GM12878 (cell line): ENCODE measurements around the gene NPAS3. TPM values are rescaled to one million over a fixed set of nuclear protein-coding genes. Genes with fewer than 3 reads are reported as not detected.

Experiments used
- ATAC-seq: fragments of 200-7000 bp; cut with Tn5 transposase; 3 replicates; pipeline ENCODE4 v1.9.1; 2020; ENCODE audit warnings: mild to moderate bottlenecking, moderate library complexity
- BruUV-seq: library from RNA; stranded (reverse); fragments of 400-500 nt; replicated peaks from 2 replicates; lab custom pipeline; 2021; lab: Mats Ljungman, UMichigan
- CTCF ChIA-PET: fragments of 300-600 bp; sonication (Branson Sonifier 250); formaldehyde crosslinking; extraction: SDS; loops from one replicate; lab custom pipeline; 2021; ENCODE audit warnings: inconsistent platforms; lab: Yijun Ruan, JAX
- POLR2A ChIA-PET: fragments of 350-600 bp; formaldehyde crosslinking; extraction: SDS; loops from one replicate; lab custom pipeline; 2021; ENCODE audit warnings: inconsistent platforms; lab: Charles Lee
- RAD21 ChIA-PET: fragments of 300-600 bp; sonication (Branson Sonifier 250); formaldehyde crosslinking; loops from one replicate; lab custom pipeline; 2023; ENCODE audit warnings: antibody characterized with exemption; ENCODE audit not compliant: unreplicated experiment; lab: Charles Lee
- SMC1A ChIA-PET: fragments of 300-600 bp; sonication (Branson Sonifier 250); formaldehyde crosslinking; loops from one replicate; lab custom pipeline; 2023; ENCODE audit not compliant: unreplicated experiment, uncharacterized antibody; lab: Charles Lee
- DNase-seq: peaks from one replicate; pipeline ENCODE4 v3.0.0-alpha.2; 2011; ENCODE audit warnings: low read depth, low spot score
- FAIRE-seq: peaks from 3 replicates; lab custom pipeline; 2011; peaks lifted over from hg19 to GRCh38; lab: Jason Lieb, UNC
- H2AFZ ChIP-seq: 2 replicates; pipeline ENCODE4 v1.6.0; 2011; ENCODE audit warnings: low read depth, low read length, control low read depth; ENCODE audit not compliant: control insufficient read depth
- H3K27ac ChIP-seq: 2 replicates; pipeline ENCODE4 v1.5.1; 2011; ENCODE audit warnings: control low read depth; ENCODE audit not compliant: control insufficient read depth, insufficient read depth
- H3K27me3 ChIP-seq, 2 experiments: replicated peaks in 1 of 2; 2 replicates each; pipeline versions ENCODE4 v1.6.0 to v1.6.1; 2011; ENCODE audit warnings: low read length in 1 of 2; ENCODE audit not compliant: control insufficient read depth in 2 of 2, insufficient read depth in 2 of 2
- H3K36me3 ChIP-seq, 2 experiments: 2 replicates each; pipeline ENCODE4 v1.5.1; 2011; ENCODE audit warnings: low read length in 1 of 2; ENCODE audit not compliant: control insufficient read depth in 2 of 2, insufficient read depth in 2 of 2
- H3K4me1 ChIP-seq: 2 replicates; pipeline ENCODE4 v1.6.1; 2011; ENCODE audit warnings: mild to moderate bottlenecking, low read length, moderate library complexity, mixed read lengths; ENCODE audit not compliant: control insufficient read depth, insufficient read depth
- H3K4me2 ChIP-seq: 2 replicates; pipeline ENCODE4 v1.6.0; 2011; ENCODE audit warnings: control low read depth; ENCODE audit not compliant: control insufficient read depth, insufficient read depth
- H3K4me3 ChIP-seq: fragments of 200-600 bp; sonication (generic); 2 replicates; pipeline ENCODE4 v1.5.1; 2016
- H3K79me2 ChIP-seq: 2 replicates; pipeline ENCODE4 v1.6.0; 2011; ENCODE audit warnings: low read length; ENCODE audit not compliant: control insufficient read depth, insufficient read depth
- H3K9ac ChIP-seq: 2 replicates; pipeline ENCODE4 v1.8.0; 2011; ENCODE audit warnings: low read length, control low read depth, mixed read lengths; ENCODE audit not compliant: control insufficient read depth, insufficient read depth
- H3K9me3 ChIP-seq: replicated peaks from 3 replicates; pipeline ENCODE4 v1.5.1; 2011; ENCODE audit warnings: mild to moderate bottlenecking, low read length; ENCODE audit not compliant: control insufficient read depth, insufficient read depth
- H4K20me1 ChIP-seq: 2 replicates; pipeline ENCODE4 v1.6.0; 2011; ENCODE audit not compliant: control insufficient read depth, insufficient read depth
- BACH1 ChIP-seq: fragments of 450-650 bp; IDR thresholded peaks from 2 replicates; pipeline ENCODE4 v1.6.1; 2017; ENCODE audit warnings: mild to moderate bottlenecking, borderline replicate concordance
- CBX5 ChIP-seq: sonication (generic); IDR thresholded peaks from 2 replicates; pipeline ENCODE4 v1.6.1; 2016; ENCODE audit warnings: low read depth, moderate library complexity, mild to moderate bottlenecking, inconsistent platforms
- CHD2 ChIP-seq: IDR thresholded peaks from 2 replicates; pipeline ENCODE4 v1.6.1; 2011; ENCODE audit warnings: low read depth, low read length, improper control_type of control experiment, borderline replicate concordance
- CREB1 ChIP-seq: IDR thresholded peaks from 2 replicates; pipeline ENCODE4 v1.6.1; 2012; ENCODE audit warnings: low read depth, mild to moderate bottlenecking, inconsistent platforms
- CREM ChIP-seq: IDR thresholded peaks from 2 replicates; pipeline ENCODE4 v1.6.1; 2014; ENCODE audit warnings: antibody characterized with exemption, low read depth
- IKZF1 ChIP-seq: fragments of 450-650 bp; conservative IDR thresholded peaks from 2 replicates; pipeline ENCODE4 v1.6.1; 2017; ENCODE audit warnings: antibody characterized with exemption, mild to moderate bottlenecking
- IRF4 ChIP-seq: IDR thresholded peaks from 2 replicates; pipeline ENCODE4 v1.6.1; 2011; ENCODE audit warnings: low read depth, low read length
- MTA3 ChIP-seq: IDR thresholded peaks from 2 replicates; pipeline ENCODE4 v1.6.1; 2012; ENCODE audit warnings: low read length, inconsistent platforms, borderline replicate concordance
- NFXL1 ChIP-seq: fragments of 450-650 bp; IDR thresholded peaks from 2 replicates; pipeline ENCODE4 v1.6.1; 2017; ENCODE audit warnings: antibody characterized with exemption, mild to moderate bottlenecking, borderline replicate concordance
- PML ChIP-seq: IDR thresholded peaks from 2 replicates; pipeline ENCODE4 v1.6.1; 2012; ENCODE audit warnings: low read length, inconsistent platforms
- WGBS: methylation state at CpG from one replicate; pipeline ENCODE4 v1.1.6; 2016; ENCODE audit warnings: low lambda C conversion rate; ENCODE audit not compliant: insufficient replicate concordance, insufficient coverage; ENCODE audit errors: missing lambda C conversion rate; 5-methylcytosine and 5-hydroxymethylcytosine counted together
- in situ Hi-C: fragments of 300-500 bp; cut with MboI; formaldehyde crosslinking; loops from 9 replicates; pipeline ENCODE4 v1.14.3; 2018; ENCODE audit warnings: mixed read lengths
- intact Hi-C: fragments of 100-400 bp; cut with micrococcal nuclease; formaldehyde crosslinking; loops from one replicate; pipeline ENCODE4 v1.14.2; 2022; ENCODE audit not compliant: unreplicated experiment
- polyA plus RNA-seq, 11 experiments: library from polyadenylated mRNA; depleted of rRNA in 4 of 11; unstranded in 6 of 11; stranded (reverse) in 5 of 11; fragments of >200 nt; fragmentation: Nextera tagmentation in 4 of 11; fragmentation: Illumina TruSeq in 1 of 11; extraction: Ambion mirVana in 4 of 11; extraction: Trizol in 1 of 11; gene quantifications; 1 replicate in 1 of 11; 2 replicates in 10 of 11; pipeline versions ENCODE4 v1.2.1 to v1.2.3, GENCODE V29; 2011 to 2016; ENCODE audit warnings: inconsistent platforms in 2 of 11, missing spikeins in 2 of 11, low read depth in 1 of 11
- total RNA-seq, 4 experiments: library from RNA; depleted of rRNA in 3 of 4; stranded (reverse); fragments of >200 nt in 3 of 4; fragmentation: Illumina TruSeq in 1 of 4; extraction: Trizol in 1 of 4; gene quantifications; 2 replicates each; pipeline versions ENCODE4 v1.2.1 to v1.2.3, GENCODE V29; 2013 to 2021
- TF ChIP-seq, protein P1 (sequence below): IDR thresholded peaks from 2 replicates; pipeline ENCODE4 v1.6.1; 2011; ENCODE audit warnings: low read depth, low read length, improper control_type of control experiment, borderline replicate concordance
- TF ChIP-seq, protein P2 (sequence below): fragments of 450-650 bp; formaldehyde crosslinking; IDR thresholded peaks from 2 replicates; pipeline ENCODE4 v1.4.0; 2022; ENCODE audit warnings: mild to moderate bottlenecking, moderate library complexity
- TF ChIP-seq, protein P3 (sequence below): IDR thresholded peaks from 2 replicates; pipeline ENCODE4 v1.6.1; 2012; ENCODE audit warnings: low read depth, low read length, improper control_type of control experiment
- TF ChIP-seq, protein P4 (sequence below): fragments of 450-650 bp; IDR thresholded peaks from 2 replicates; pipeline ENCODE4 v1.6.1; 2014; ENCODE audit warnings: mild to moderate bottlenecking
- TF ChIP-seq, protein P5 (sequence below): IDR thresholded peaks from 2 replicates; pipeline ENCODE4 v1.6.1; 2012; ENCODE audit warnings: low read depth, low read length, improper control_type of control experiment
- TF ChIP-seq, protein P6 (sequence below): fragments of 450-650 bp; IDR thresholded peaks from 2 replicates; pipeline ENCODE4 v1.6.1; 2016; ENCODE audit warnings: mild to moderate bottlenecking
- TF ChIP-seq, protein P7 (sequence below): IDR thresholded peaks from 2 replicates; pipeline ENCODE4 v1.6.1; 2012; ENCODE audit warnings: low read depth, low read length, improper control_type of control experiment

Gene NPAS3
- total and polyA plus RNA-seq, 10 of the 15 experiments (the other 5 are each of a cell fraction or from before 2014, with no cell fraction given) = under 0.01 to 2.7 (median 0.03) TPM; not detected in 6

DNA sequence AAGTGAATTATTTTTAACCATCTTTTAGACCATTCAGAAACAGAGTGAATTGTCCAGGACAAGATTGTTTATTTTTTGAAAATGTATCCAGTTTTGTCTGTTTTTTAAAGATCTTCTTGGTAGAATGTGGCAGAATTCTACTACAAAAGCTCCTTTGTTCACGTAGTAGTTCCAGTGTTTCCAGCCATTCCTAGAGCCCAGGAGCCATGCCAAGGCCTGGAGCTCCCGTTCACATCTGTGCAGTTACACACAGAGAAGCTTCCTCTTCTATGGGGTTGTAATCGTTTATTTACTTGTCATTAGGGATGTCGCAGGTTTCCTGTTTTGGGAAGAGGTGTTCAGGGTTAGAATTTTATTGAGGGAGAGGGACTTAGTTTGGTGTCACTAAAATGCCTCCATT, 409.8 kb downstream of the NPAS3 start:
- CTCF ChIA-PET = no interaction called here
- no TSS peak for BruUV-seq
- 57% methylated on average over 4 of the region's 4 CpGs for WGBS
- TF ChIP-seq, protein P1, sequence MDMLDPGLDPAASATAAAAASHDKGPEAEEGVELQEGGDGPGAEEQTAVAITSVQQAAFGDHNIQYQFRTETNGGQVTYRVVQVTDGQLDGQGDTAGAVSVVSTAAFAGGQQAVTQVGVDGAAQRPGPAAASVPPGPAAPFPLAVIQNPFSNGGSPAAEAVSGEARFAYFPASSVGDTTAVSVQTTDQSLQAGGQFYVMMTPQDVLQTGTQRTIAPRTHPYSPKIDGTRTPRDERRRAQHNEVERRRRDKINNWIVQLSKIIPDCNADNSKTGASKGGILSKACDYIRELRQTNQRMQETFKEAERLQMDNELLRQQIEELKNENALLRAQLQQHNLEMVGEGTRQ = no peak
- no peak for TF ChIP-seq IRF4
- TF ChIP-seq CHD2 = no peak
- no peak for TF ChIP-seq CREB1
- TF ChIP-seq, protein P2, sequence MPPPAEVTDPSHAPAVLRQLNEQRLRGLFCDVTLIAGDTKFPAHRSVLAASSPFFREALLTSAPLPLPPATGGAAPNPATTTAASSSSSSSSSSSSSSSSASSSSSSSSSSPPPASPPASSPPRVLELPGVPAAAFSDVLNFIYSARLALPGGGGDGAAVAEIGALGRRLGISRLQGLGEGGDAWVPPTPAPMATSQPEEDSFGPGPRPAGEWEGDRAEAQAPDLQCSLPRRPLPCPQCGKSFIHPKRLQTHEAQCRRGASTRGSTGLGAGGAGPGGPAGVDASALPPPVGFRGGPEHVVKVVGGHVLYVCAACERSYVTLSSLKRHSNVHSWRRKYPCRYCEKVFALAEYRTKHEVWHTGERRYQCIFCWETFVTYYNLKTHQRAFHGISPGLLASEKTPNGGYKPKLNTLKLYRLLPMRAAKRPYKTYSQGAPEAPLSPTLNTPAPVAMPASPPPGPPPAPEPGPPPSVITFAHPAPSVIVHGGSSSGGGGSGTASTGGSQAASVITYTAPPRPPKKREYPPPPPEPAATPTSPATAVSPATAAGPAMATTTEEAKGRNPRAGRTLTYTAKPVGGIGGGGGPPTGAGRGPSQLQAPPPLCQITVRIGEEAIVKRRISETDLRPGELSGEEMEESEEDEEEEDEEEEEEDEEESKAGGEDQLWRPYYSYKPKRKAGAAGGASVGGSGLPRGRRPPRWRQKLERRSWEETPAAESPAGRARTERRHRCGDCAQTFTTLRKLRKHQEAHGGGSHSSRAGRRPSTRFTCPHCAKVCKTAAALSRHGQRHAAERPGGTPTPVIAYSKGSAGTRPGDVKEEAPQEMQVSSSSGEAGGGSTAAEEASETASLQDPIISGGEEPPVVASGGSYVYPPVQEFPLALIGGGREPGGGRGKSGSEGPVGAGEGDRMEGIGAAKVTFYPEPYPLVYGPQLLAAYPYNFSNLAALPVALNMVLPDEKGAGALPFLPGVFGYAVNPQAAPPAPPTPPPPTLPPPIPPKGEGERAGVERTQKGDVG (CRISPR knock-in tag) = no peak
- TF ChIP-seq, protein P3, sequence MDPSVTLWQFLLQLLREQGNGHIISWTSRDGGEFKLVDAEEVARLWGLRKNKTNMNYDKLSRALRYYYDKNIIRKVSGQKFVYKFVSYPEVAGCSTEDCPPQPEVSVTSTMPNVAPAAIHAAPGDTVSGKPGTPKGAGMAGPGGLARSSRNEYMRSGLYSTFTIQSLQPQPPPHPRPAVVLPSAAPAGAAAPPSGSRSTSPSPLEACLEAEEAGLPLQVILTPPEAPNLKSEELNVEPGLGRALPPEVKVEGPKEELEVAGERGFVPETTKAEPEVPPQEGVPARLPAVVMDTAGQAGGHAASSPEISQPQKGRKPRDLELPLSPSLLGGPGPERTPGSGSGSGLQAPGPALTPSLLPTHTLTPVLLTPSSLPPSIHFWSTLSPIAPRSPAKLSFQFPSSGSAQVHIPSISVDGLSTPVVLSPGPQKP = no peak
- TF ChIP-seq IKZF1 = no peak
- TF ChIP-seq MTA3 = no peak
- TF ChIP-seq, protein P4, sequence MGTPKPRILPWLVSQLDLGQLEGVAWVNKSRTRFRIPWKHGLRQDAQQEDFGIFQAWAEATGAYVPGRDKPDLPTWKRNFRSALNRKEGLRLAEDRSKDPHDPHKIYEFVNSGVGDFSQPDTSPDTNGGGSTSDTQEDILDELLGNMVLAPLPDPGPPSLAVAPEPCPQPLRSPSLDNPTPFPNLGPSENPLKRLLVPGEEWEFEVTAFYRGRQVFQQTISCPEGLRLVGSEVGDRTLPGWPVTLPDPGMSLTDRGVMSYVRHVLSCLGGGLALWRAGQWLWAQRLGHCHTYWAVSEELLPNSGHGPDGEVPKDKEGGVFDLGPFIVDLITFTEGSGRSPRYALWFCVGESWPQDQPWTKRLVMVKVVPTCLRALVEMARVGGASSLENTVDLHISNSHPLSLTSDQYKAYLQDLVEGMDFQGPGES = no peak
- TF ChIP-seq, protein P5, sequence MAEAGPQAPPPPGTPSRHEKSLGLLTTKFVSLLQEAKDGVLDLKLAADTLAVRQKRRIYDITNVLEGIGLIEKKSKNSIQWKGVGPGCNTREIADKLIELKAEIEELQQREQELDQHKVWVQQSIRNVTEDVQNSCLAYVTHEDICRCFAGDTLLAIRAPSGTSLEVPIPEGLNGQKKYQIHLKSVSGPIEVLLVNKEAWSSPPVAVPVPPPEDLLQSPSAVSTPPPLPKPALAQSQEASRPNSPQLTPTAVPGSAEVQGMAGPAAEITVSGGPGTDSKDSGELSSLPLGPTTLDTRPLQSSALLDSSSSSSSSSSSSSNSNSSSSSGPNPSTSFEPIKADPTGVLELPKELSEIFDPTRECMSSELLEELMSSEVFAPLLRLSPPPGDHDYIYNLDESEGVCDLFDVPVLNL = no peak
- no peak for TF ChIP-seq CREM
- no peak for TF ChIP-seq PML
- TF ChIP-seq BACH1 = no peak
- TF ChIP-seq, protein P6, sequence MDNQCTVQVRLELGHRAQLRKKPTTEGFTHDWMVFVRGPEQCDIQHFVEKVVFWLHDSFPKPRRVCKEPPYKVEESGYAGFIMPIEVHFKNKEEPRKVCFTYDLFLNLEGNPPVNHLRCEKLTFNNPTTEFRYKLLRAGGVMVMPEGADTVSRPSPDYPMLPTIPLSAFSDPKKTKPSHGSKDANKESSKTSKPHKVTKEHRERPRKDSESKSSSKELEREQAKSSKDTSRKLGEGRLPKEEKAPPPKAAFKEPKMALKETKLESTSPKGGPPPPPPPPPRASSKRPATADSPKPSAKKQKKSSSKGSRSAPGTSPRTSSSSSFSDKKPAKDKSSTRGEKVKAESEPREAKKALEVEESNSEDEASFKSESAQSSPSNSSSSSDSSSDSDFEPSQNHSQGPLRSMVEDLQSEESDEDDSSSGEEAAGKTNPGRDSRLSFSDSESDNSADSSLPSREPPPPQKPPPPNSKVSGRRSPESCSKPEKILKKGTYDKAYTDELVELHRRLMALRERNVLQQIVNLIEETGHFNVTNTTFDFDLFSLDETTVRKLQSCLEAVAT = no peak
- TF ChIP-seq, protein P7, sequence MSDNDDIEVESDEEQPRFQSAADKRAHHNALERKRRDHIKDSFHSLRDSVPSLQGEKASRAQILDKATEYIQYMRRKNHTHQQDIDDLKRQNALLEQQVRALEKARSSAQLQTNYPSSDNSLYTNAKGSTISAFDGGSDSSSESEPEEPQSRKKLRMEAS = no peak
- no peak for TF ChIP-seq CBX5
- TF ChIP-seq NFXL1 = no peak

More for the DNA sequence above, 409.8 kb downstream of the NPAS3 start:
- no peaks in the 10 kb centered on the region for H3K79me2 ChIP-seq
- in situ Hi-C loops = no loop called here
- RAD21 ChIA-PET = no interaction called here
- no peak overlapping the region for H3K4me2 ChIP-seq
- intact Hi-C loops = no loop called here
- no peaks in the 10 kb centered on the region for H3K4me1 ChIP-seq
- no peaks in the 10 kb centered on the region for H3K9me3 ChIP-seq
- H3K36me3 ChIP-seq = no peaks in the 10 kb centered on the region
- H3K4me3 ChIP-seq = no peak overlapping the region
- H4K20me1 ChIP-seq = no peaks in the 10 kb centered on the region
- no peaks in the 10 kb centered on the region; a peak in 1 of 4 replicates for H3K27me3 ChIP-seq
- FAIRE-seq (no peak), DNase-seq (no peak), ATAC-seq (no peak)
- POLR2A ChIA-PET = no interaction called here
- SMC1A ChIA-PET = no interaction called here
- H3K9ac ChIP-seq = no peak overlapping the region
- H3K27ac ChIP-seq = no peak overlapping the region
- no peak overlapping the region for H2AFZ ChIP-seq
